Gastrocnemius medialis (tissue), 4 donors: ENCODE data around the gene ADIPOR1. TPM values are rescaled to one million over a fixed set of nuclear protein-coding genes. Genes with fewer than 3 reads are reported as not detected.

Experiments
- ATAC-seq, 2 donors: fragments of 150-250 bp; one replicate each; pipeline ENCODE4 v1.9.1; 2016
- DNase-seq, 2 donors: peaks; one replicate each; pipeline ENCODE4 v3.0.0-alpha.2; 2019
- H3K27ac ChIP-seq, 4 donors: fragments of 200-600 bp; sonication (generic); 1 replicate in 1 of 4; 2 replicates in 3 of 4; pipeline ENCODE4 v1.5.1; 2016 to 2018; ENCODE audit warnings: mild to moderate bottlenecking in 2 of 4, moderate library complexity in 1 of 4
- H3K27me3 ChIP-seq, 3 donors: fragments of 200-600 bp; sonication (generic) in 2 of 3; 1 replicate in 1 of 3; 2 replicates in 2 of 3; pipeline versions ENCODE4 v1.5.1 to v1.6.0; 2016 to 2019; ENCODE audit warnings: mild to moderate bottlenecking in 1 of 3, moderate library complexity in 1 of 3
- H3K36me3 ChIP-seq, 2 donors: fragments of 200-600 bp; sonication (generic) in 1 of 2; one replicate each; pipeline ENCODE4 v1.5.1; 2017 to 2018
- H3K4me1 ChIP-seq, 2 donors: fragments of 200-600 bp; sonication (generic) in 1 of 2; one replicate each; pipeline ENCODE4 v1.5.1; 2016 to 2017; ENCODE audit warnings: mild to moderate bottlenecking in 2 of 2
- H3K4me3 ChIP-seq, 4 donors: fragments of 200-600 bp; sonication (generic) in 3 of 4; 1 replicate in 1 of 4; 2 replicates in 3 of 4; pipeline ENCODE4 v1.5.1; 2016 to 2019; ENCODE audit warnings: mild to moderate bottlenecking in 2 of 4
- H3K9me3 ChIP-seq, 3 donors: fragments of 200-600 bp; sonication (generic) in 2 of 3; 1 replicate in 1 of 3; 2 replicates in 2 of 3; pipeline ENCODE4 v1.5.1; 2016 to 2019
- POLR2A ChIP-seq, 2 donors: fragments of 450-650 bp; IDR thresholded peaks; one replicate each; pipeline ENCODE4 v1.6.1; 2017; ENCODE audit warnings: antibody characterized with exemption in 2 of 2, mild to moderate bottlenecking in 2 of 2, moderate library complexity in 2 of 2
- in situ Hi-C, 4 donors: fragments of 200-750 bp; cut with MboI; loops; one replicate each; pipeline versions ENCODE4 v1.15.0 to v1.8.0; 2017; ENCODE audit warnings: low sequenced_read_pairs in 4 of 4
- intact Hi-C: fragments of 100-400 bp; cut with DNase I; formaldehyde crosslinking; loops from one replicate; pipeline ENCODE4 v1.15.1; 2023; ENCODE audit warnings: low total_unique reads
- total RNA-seq, 4 donors: library from RNA; depleted of rRNA; stranded (reverse); fragments of >200 nt; gene quantifications; one replicate each; pipeline versions ENCODE4 v1.1.0 to v1.2.3, GENCODE V29; 2016
- TF ChIP-seq, protein P1 (sequence below), 5 experiments: fragments of 450-650 bp in 3 of 5; fragments of 200-600 bp in 2 of 5; sonication (generic) in 2 of 5; IDR thresholded peaks in 4 of 5; conservative IDR thresholded peaks in 1 of 5; 1 replicate in 4 of 5; 2 replicates in 1 of 5; pipeline ENCODE4 v1.5.1; 2016 to 2019; ENCODE audit warnings: antibody characterized with exemption in 5 of 5, mild to moderate bottlenecking in 3 of 5, moderate library complexity in 3 of 5

Gene ADIPOR1
- total RNA-seq, 4 donors from 2014 or later = 103 to 133 (median 119) TPM

DNA sequence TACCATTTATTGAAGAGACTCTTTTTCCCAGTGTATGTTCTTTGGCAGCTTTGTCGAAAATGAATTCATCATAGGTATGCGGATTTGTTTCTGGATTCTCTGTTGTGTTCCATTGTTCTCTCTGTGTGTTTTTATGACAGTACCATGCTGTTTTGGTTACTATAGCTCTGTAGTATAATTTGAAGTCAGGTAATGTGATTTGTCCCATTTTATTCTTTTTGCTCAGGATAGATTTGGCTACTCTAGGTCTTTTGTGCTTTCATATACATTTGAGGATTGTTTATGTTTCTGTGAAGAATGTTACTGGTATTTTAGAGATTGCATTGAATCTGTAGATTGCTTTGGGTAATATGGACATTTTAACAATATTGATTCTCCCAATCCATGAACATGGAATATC, 25.6 kb downstream of the ADIPOR1 start:
- Histone ChIP-seq H3K36me3 (no peaks in the 10 kb centered on the region), H3K9me3 (peaks cover 0 to 3% (median 0%) of the 10 kb centered on the region in 3 donors), H3K27me3 (no peaks in the 10 kb centered on the region), H3K27ac (no peak overlapping the region), H3K4me3 (no peak overlapping the region), H3K4me1 (no peaks in the 10 kb centered on the region)
- ATAC-seq = no peak
- TF ChIP-seq, protein P1, sequence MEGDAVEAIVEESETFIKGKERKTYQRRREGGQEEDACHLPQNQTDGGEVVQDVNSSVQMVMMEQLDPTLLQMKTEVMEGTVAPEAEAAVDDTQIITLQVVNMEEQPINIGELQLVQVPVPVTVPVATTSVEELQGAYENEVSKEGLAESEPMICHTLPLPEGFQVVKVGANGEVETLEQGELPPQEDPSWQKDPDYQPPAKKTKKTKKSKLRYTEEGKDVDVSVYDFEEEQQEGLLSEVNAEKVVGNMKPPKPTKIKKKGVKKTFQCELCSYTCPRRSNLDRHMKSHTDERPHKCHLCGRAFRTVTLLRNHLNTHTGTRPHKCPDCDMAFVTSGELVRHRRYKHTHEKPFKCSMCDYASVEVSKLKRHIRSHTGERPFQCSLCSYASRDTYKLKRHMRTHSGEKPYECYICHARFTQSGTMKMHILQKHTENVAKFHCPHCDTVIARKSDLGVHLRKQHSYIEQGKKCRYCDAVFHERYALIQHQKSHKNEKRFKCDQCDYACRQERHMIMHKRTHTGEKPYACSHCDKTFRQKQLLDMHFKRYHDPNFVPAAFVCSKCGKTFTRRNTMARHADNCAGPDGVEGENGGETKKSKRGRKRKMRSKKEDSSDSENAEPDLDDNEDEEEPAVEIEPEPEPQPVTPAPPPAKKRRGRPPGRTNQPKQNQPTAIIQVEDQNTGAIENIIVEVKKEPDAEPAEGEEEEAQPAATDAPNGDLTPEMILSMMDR (IDR thresholded peaks at IDR 0.05 in 4 of 5, conservative IDR thresholded peaks at IDR 0.05 in 1 of 5) = no peak
- no peak for TF ChIP-seq POLR2A (IDR thresholded peaks at IDR 0.05)
- no peak for DNase-seq
- in situ Hi-C loops = loop anchor here in 1 of 4 donors (10.0 kb wide), 1 partner anchor 62 kb away; no protein-coding TSS in a partner anchor
- intact Hi-C loops = no loop called here

DNA sequence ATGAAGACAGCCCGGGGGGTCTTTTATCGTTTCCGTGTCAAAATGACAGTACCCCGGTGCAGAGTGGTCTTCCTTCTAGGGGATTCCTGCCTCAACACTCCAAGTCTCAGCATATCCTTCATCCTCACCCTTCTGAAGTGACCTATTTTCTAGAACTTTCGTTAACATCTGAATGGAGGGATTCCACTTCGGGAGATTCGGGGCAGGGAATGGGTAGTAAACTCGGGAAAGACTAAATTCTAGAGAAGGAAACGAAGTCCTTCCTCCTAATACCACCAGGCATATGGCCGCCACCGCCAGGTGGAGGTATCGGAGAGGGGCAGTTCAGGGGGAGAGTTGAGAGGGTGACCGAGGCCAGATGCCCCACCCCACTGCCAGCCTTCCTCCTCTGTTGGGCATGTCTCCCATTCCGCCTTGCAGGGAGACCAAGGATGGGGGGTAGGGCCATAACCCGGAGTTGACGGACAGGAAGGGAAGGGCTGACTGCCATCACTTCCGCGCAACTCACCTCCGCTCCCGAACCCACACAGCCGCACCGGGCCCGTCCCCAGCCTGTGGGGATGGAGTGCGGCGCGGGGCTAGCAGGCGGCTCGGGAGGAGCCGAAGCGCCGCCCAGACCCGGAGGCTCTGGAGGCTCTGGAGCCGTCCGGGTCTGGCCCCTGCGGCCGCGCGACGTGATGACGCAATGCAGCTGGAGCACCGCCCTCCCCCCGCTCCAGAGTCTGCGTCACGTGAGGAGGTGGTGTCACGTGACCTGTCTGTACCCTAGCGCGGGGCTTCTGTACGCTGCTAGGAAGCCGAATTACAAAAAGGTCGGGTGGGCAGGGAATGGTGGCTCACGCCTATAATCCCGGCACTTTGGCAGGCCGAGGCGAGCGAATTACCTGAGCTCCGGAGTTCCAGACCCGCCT, 31.3 kb downstream of the ADIPOR1 start, which contains the start of gene KLHL12:
Gene KLHL12, minus strand, starts transcription at position 654 of the 911 bp plus-strand sequence. CDS start 2,072 bp downstream, outside the sequence.
- in situ Hi-C loops (loop anchor here in 3 of 4 donors (5.0 kb wide), 1 partner anchor 70 kb away; no protein-coding TSS in a partner anchor), intact Hi-C loops (loop anchor here (1.0 to 2.0 kb wide), 4 partner anchors 38 to 116 kb away; partner anchors contain the start of genes CYB5R1, PCAT6 and RABIF)
- Histone ChIP-seq H3K27ac (peak within 1 kb of the TSS; percentile 92 to 98 (median 94)), H3K27me3 (no peaks in the 10 kb centered on the region), H3K4me1 (peaks cover 14 to 30% of the 10 kb centered on the region in 2 donors), H3K36me3 (peaks cover 0 to 10% of the 10 kb centered on the region in 2 donors), H3K4me3 (peak within 1 kb of the TSS; percentile 75 to 100 (median 88)), H3K9me3 (no peaks in the 10 kb centered on the region)
- DNase-seq = peak; percentile 94
- ATAC-seq = peak; percentile 94 to 97
- TF ChIP-seq, protein P1 (IDR thresholded peaks at IDR 0.05 in 4 of 5, conservative IDR thresholded peaks at IDR 0.05 in 1 of 5) = peak; percentile 79 to 84 (median 81)
- TF ChIP-seq POLR2A (IDR thresholded peaks at IDR 0.05) = peak; percentile 78 to 83

- intact Hi-C loops = no loop called here
- ATAC-seq = no peak
- in situ Hi-C loops = no loop called here
Measured at GRCh38 chr1:202923533-202923932, 34.6 kb downstream of the ADIPOR1 start.

GRCh38 chr1:202919615-202920014, 38.5 kb downstream of the ADIPOR1 start:
- in situ Hi-C loops (no loop called here), intact Hi-C loops (no loop called here)
- Histone ChIP-seq H3K27me3 (no peaks in the 10 kb centered on the region), H3K27ac (no peak overlapping the region), H3K9me3 (no peaks in the 10 kb centered on the region), H3K4me1 (peaks cover 0 to 20% of the 10 kb centered on the region in 2 donors), H3K36me3 (peaks cover 4 to 51% of the 10 kb centered on the region in 2 donors), H3K4me3 (no peak overlapping the region)
- TF ChIP-seq, protein P1 (IDR thresholded peaks at IDR 0.05 in 4 of 5, conservative IDR thresholded peaks at IDR 0.05 in 1 of 5) = no peak
- TF ChIP-seq POLR2A (IDR thresholded peaks at IDR 0.05) = no peak
- ATAC-seq (no peak), DNase-seq (no peak)

More at GRCh38 chr1:202923533-202923932, 34.6 kb downstream of the ADIPOR1 start:
- no peak overlapping the region for H3K27ac ChIP-seq
- TF ChIP-seq, protein P1 (IDR thresholded peaks at IDR 0.05 in 4 of 5, conservative IDR thresholded peaks at IDR 0.05 in 1 of 5) = no peak
- no peak for TF ChIP-seq POLR2A (IDR thresholded peaks at IDR 0.05)
- DNase-seq = no peak
- peaks cover 14 to 33% of the 10 kb centered on the region in 2 donors for H3K4me1 ChIP-seq
- peaks cover 0 to 16% of the 10 kb centered on the region in 2 donors for H3K36me3 ChIP-seq
- no peaks in the 10 kb centered on the region for H3K9me3 ChIP-seq
- H3K27me3 ChIP-seq = no peaks in the 10 kb centered on the region
- H3K4me3 ChIP-seq = no peak overlapping the region
